Neuronal stem cell (in vitro differentiated cells): ENCODE data around the gene CD79B.
"Not testable (repeated sequence)": the region's sequence is repeated elsewhere in the genome, so short reads cannot be mapped to it uniquely, and the experiment has no call there.

Experiments used
- DNase-seq: peaks from one replicate; pipeline ENCODE4 v3.0.0-alpha.2; 2013; ENCODE audit warnings: low spot score
- H2AFZ ChIP-seq: one replicate; pipeline ENCODE4 v1.6.1; 2013; ENCODE audit warnings: mild to moderate bottlenecking, low read length, inconsistent platforms
- H2AK5ac ChIP-seq: 2 replicates; pipeline ENCODE4 v1.6.1; 2013; ENCODE audit warnings: low read depth, mild to moderate bottlenecking, inconsistent platforms, low read length, moderate library complexity, mixed read lengths
- H2BK120ac ChIP-seq: 2 replicates; pipeline ENCODE4 v1.6.1; 2013; ENCODE audit warnings: low read depth, mild to moderate bottlenecking, inconsistent platforms, low read length, moderate library complexity, mixed read lengths
- H2BK12ac ChIP-seq: one replicate; pipeline ENCODE4 v1.6.1; 2013; ENCODE audit warnings: low read length, inconsistent platforms
- H2BK15ac ChIP-seq: 2 replicates; pipeline ENCODE4 v1.6.1; 2013; ENCODE audit warnings: mild to moderate bottlenecking, low read length, inconsistent platforms, mixed read lengths
- H2BK5ac ChIP-seq: one replicate; pipeline ENCODE4 v1.6.1; 2013; ENCODE audit warnings: inconsistent platforms, mild to moderate bottlenecking, low read length, moderate library complexity
- H3K14ac ChIP-seq: one replicate; pipeline ENCODE4 v1.6.1; 2013; ENCODE audit warnings: low read length, inconsistent platforms
- H3K18ac ChIP-seq: 2 replicates; pipeline ENCODE4 v1.6.1; 2013; ENCODE audit warnings: low read length, inconsistent platforms
- H3K23ac ChIP-seq: 2 replicates; pipeline ENCODE4 v1.6.1; 2013; ENCODE audit warnings: low read depth, mild to moderate bottlenecking, mixed read lengths, low read length, inconsistent platforms; ENCODE audit not compliant: poor library complexity
- H3K27ac ChIP-seq: replicated peaks from 3 replicates; pipeline ENCODE4 v1.5.1; 2013; ENCODE audit warnings: low read length, inconsistent platforms
- H3K27me3 ChIP-seq, 3 experiments: 2 replicates each; pipeline ENCODE4 v1.6.1; 2013; ENCODE audit warnings: low read length in 3 of 3, mild to moderate bottlenecking in 2 of 3, inconsistent platforms in 1 of 3, low read depth in 1 of 3, mixed read lengths in 1 of 3, moderate library complexity in 1 of 3; ENCODE audit not compliant: control insufficient read depth in 3 of 3, insufficient read depth in 3 of 3
- H3K36me3 ChIP-seq, 2 donors: replicated peaks in 1 of 2; 2 replicates each; pipeline ENCODE4 v1.6.1; 2013; ENCODE audit warnings: low read length in 2 of 2; ENCODE audit not compliant: control insufficient read depth in 2 of 2, insufficient read depth in 2 of 2
- H3K4ac ChIP-seq: 2 replicates; pipeline ENCODE4 v1.6.1; 2013; ENCODE audit warnings: inconsistent platforms, mild to moderate bottlenecking, low read length, moderate library complexity
- H3K4me1 ChIP-seq, 2 donors: 1 replicate in 1 of 2; 2 replicates in 1 of 2; pipeline ENCODE4 v1.6.1; 2013; ENCODE audit warnings: low read length in 2 of 2, low read depth in 1 of 2; ENCODE audit not compliant: control insufficient read depth in 2 of 2, insufficient read depth in 1 of 2
- H3K4me2 ChIP-seq: one replicate; pipeline ENCODE4 v1.6.1; 2013; ENCODE audit warnings: mild to moderate bottlenecking, low read length, inconsistent platforms; ENCODE audit not compliant: insufficient read depth, poor library complexity, severe bottlenecking
- H3K4me3 ChIP-seq, 2 donors: 2 replicates each; pipeline ENCODE4 v1.5.1; 2013; ENCODE audit warnings: low read length in 2 of 2, mild to moderate bottlenecking in 2 of 2, inconsistent platforms in 1 of 2, moderate library complexity in 1 of 2
- H3K79me1 ChIP-seq: one replicate; pipeline ENCODE4 v1.6.1; 2013; ENCODE audit warnings: low read depth, mild to moderate bottlenecking, inconsistent platforms, low read length, moderate library complexity
- H3K9ac ChIP-seq: one replicate; pipeline ENCODE4 v1.6.1; 2013; ENCODE audit warnings: mild to moderate bottlenecking, low read depth, low read length, inconsistent platforms; ENCODE audit not compliant: poor library complexity
- H3K9me3 ChIP-seq, 2 donors: replicated peaks in 1 of 2; 2 replicates each; pipeline versions ENCODE3 to v1.6.1; 2013; ENCODE audit warnings: low read length in 2 of 2, mild to moderate bottlenecking in 2 of 2, inconsistent platforms in 1 of 2, low read depth in 1 of 2, mixed read lengths in 1 of 2, moderate library complexity in 1 of 2; ENCODE audit not compliant: control insufficient read depth in 2 of 2, insufficient read depth in 1 of 2
- H4K8ac ChIP-seq: one replicate; pipeline ENCODE4 v1.6.1; 2013; ENCODE audit warnings: low read depth, mild to moderate bottlenecking, inconsistent platforms, low read length, moderate library complexity
- H4K91ac ChIP-seq: one replicate; pipeline ENCODE4 v1.6.1; 2013; ENCODE audit warnings: low read length, low read depth, mild to moderate bottlenecking, inconsistent platforms; ENCODE audit not compliant: poor library complexity
- WGBS, 2 donors: extraction: QIAGEN DNeasy Blood & Tissue Kit; methylation state at CpG; one replicate each; pipeline ENCODE4 v1.1.7; 2013; ENCODE audit warnings: missing lambda C conversion rate in 2 of 2, mixed read lengths in 1 of 2; ENCODE audit not compliant: insufficient read length in 2 of 2, insufficient replicate concordance in 1 of 2; ENCODE audit errors: extremely low coverage in 2 of 2; 5-methylcytosine and 5-hydroxymethylcytosine counted together

Gene CD79B

DNA sequence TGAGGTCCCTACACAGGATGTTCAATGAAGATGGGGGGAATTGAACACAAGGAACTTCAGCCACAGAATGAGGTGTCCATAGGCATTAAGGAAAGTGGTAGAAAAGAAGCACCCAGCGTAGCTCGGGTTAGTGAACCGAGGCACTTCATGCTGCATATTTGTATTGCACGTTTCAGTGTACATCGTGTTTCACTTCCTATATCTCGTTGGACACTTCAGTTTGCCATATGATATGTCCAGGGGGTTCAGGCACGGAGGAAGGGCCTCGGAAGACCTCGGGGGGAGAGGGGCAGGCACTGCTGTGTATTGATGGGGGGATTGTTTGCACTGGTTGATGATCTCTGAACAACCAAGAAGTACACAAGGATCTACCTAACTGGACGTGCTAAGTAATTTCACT lies 16.4 kb downstream of the CD79B start:
- H3K9me3 ChIP-seq, H3K4ac ChIP-seq, H3K36me3 ChIP-seq, H3K23ac ChIP-seq, H3K4me3 ChIP-seq, H3K14ac ChIP-seq, H2AFZ ChIP-seq, H3K4me1 ChIP-seq, H3K18ac ChIP-seq, H3K4me2 ChIP-seq, H3K27me3 ChIP-seq, H3K79me1 ChIP-seq, H2BK5ac ChIP-seq, H4K8ac ChIP-seq, H3K27ac ChIP-seq, H2AK5ac ChIP-seq, H2BK120ac ChIP-seq, DNase-seq, H4K91ac ChIP-seq, H2BK15ac ChIP-seq, H2BK12ac ChIP-seq, H3K9ac ChIP-seq: not testable (repeated sequence)
- no CpG with 5 or more reads among the region's 10 CpGs for WGBS, 2 donors

DNA sequence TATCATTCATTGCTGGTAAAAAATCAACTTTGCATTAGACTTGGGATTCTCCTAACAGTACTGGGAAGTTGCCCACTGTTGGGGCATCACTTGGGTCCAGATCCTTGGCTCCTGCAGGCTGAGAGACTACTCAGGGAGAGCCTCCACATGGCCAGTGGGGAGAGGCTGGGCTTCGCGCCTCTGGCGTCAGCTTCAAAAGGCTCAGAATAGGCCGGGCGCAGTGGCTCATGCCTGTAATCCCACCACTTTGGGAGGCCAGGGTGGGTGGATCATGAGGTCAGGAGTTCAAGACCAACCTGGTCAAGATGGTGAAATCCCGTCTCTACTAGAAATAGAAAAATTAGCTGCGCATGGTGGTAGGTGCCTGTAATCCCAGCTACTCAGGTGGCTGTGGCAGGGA lies 17.7 kb downstream of the CD79B start:
- Histone ChIP-seq H2BK12ac (no peak overlapping the region), H3K79me1 (no peaks in the 10 kb centered on the region), H3K36me3 (no peaks in the 10 kb centered on the region), H2BK5ac (no peak overlapping the region), H2BK120ac (no peak overlapping the region), H3K14ac (no peak overlapping the region), H3K4ac (no peak overlapping the region), H3K9me3 (no peaks in the 10 kb centered on the region), H4K91ac (no peak overlapping the region), H3K18ac (no peak overlapping the region), H3K27me3 (no peaks in the 10 kb centered on the region), H3K27ac (no peak overlapping the region), H3K4me3 (no peak overlapping the region), H3K23ac (no peak overlapping the region), H4K8ac (no peak overlapping the region), H3K4me2 (no peak overlapping the region), H2BK15ac (no peak overlapping the region), H2AK5ac (no peak overlapping the region), H2AFZ (no peak overlapping the region), H3K9ac (no peak overlapping the region), H3K4me1 (peaks cover 0 to 3% of the 10 kb centered on the region in 2 donors)
- WGBS, 2 donors = no CpG with 5 or more reads among the region's 7 CpGs
- DNase-seq = no peak

- Histone ChIP-seq H2AFZ (no peak overlapping the region), H3K79me1 (no peaks in the 10 kb centered on the region), H3K36me3 (no peaks in the 10 kb centered on the region), H3K9ac (no peak overlapping the region), H3K18ac (no peak overlapping the region), H3K27ac (no peak overlapping the region), H3K14ac (no peak overlapping the region), H3K9me3 (no peaks in the 10 kb centered on the region), H3K23ac (no peak overlapping the region), H2BK12ac (no peak overlapping the region), H3K27me3 (peaks cover 0 to 3% (median 0%) of the 10 kb centered on the region in 3 experiments), H4K8ac (no peak overlapping the region), H2BK120ac (no peak overlapping the region), H2AK5ac (no peak overlapping the region), H3K4me2 (no peak overlapping the region), H3K4me1 (no peaks in the 10 kb centered on the region), H4K91ac (no peak overlapping the region), H3K4me3 (no peak overlapping the region), H2BK5ac (no peak overlapping the region), H2BK15ac (no peak overlapping the region), H3K4ac (no peak overlapping the region)
- DNase-seq = peak; percentile 39
- no CpG with 5 or more reads among the region's 8 CpGs for WGBS, 2 donors
These were observed 20.5 kb downstream of the CD79B start for GRCh38 chr17:63911657-63912100.

GRCh38 chr17:63911041-63911635 lies 21.0 kb downstream of the CD79B start, which contains the start of gene CSHL1:
Gene CSHL1, minus strand, starts transcription at chr17:63911258. Its CDS starts 62 bp downstream, at chr17:63911196.
- H3K36me3 ChIP-seq = no peaks in the 10 kb centered on the region
- H4K8ac ChIP-seq = no peak within 1 kb of the TSS
- no peak within 1 kb of the TSS for H2BK5ac ChIP-seq
- no peak within 1 kb of the TSS for H3K23ac ChIP-seq
- no peak within 1 kb of the TSS for H2AK5ac ChIP-seq
- H3K79me1 ChIP-seq = no peaks in the 10 kb centered on the region
- no peaks in the 10 kb centered on the region for H3K4me1 ChIP-seq
- WGBS, 2 donors = no CpG with 5 or more reads among the region's 15 CpGs
- H3K4me3 ChIP-seq = no peak within 1 kb of the TSS
- H2AFZ ChIP-seq = no peak within 1 kb of the TSS
- no peaks in the 10 kb centered on the region for H3K9me3 ChIP-seq
- no peak within 1 kb of the TSS for H2BK120ac ChIP-seq
- H3K4ac ChIP-seq = no peak within 1 kb of the TSS
- no peak within 1 kb of the TSS for H3K18ac ChIP-seq
- H3K27me3 ChIP-seq = peaks cover 0 to 3% (median 0%) of the 10 kb centered on the region in 3 experiments
- no peak within 1 kb of the TSS for H4K91ac ChIP-seq
- DNase-seq = no peak
- H3K9ac ChIP-seq = peak within 1 kb of the TSS; percentile 4
- H3K27ac ChIP-seq = no peak within 1 kb of the TSS
- no peak within 1 kb of the TSS for H3K4me2 ChIP-seq
- no peak within 1 kb of the TSS for H2BK15ac ChIP-seq
- no peak within 1 kb of the TSS for H2BK12ac ChIP-seq
- H3K14ac ChIP-seq = no peak within 1 kb of the TSS
